ENCODE data around the gene GFRA1. TPM values are rescaled to one million over a fixed set of nuclear protein-coding genes. Genes with fewer than 3 reads are reported as not detected.

Gene GFRA1
- total RNA-seq, 1 experiment from 2014 or later: 0.30 TPM

- DNase-seq (ENCODE audit: low read depth, low spot score) (no peak), ATAC-seq (no peak)
- H3K4me1 ChIP-seq (ENCODE audit: control insufficient read depth in 1 of 2, insufficient read depth in 2 of 2, low read length in 2 of 2): no peaks in the 10 kb centered on the region
- ChIA-PET CTCF (no interaction called here), POLR2A (no interaction called here), RAD21 (ENCODE audit: low non-redundant PET in 1 of 2, low total read pairs in 2 of 2, uncharacterized antibody in 2 of 2, unreplicated experiment in 2 of 2) (no interaction called here)
- TF ChIP-seq POLR2AphosphoS5 (IDR thresholded peaks at IDR 0.05; ENCODE audit: low read depth, low read length): no peak
- no peak for TF ChIP-seq FOSL1 (IDR thresholded peaks at IDR 0.05; ENCODE audit: low read depth)
- TF ChIP-seq REST (IDR thresholded peaks at IDR 0.05; ENCODE audit: low read depth): no peak
- no peak for TF ChIP-seq YY1 (IDR thresholded peaks at IDR 0.05; ENCODE audit: extremely low read depth, insufficient replicate concordance, low read depth, low read length)
- TF ChIP-seq ATF3 (IDR thresholded peaks at IDR 0.05): no peak
- TF ChIP-seq ZFX (IDR thresholded peaks at IDR 0.05): no peak
- TF ChIP-seq ZBTB33 (IDR thresholded peaks at IDR 0.05; ENCODE audit: extremely low read depth, insufficient replicate concordance, low read length): no peak
- TF ChIP-seq POLR2A (IDR thresholded peaks at IDR 0.05; ENCODE audit: borderline replicate concordance, extremely low read depth, insufficient read depth, insufficient read length): no peak
- no peak for TF ChIP-seq MAX (IDR thresholded peaks at IDR 0.05)
- TF ChIP-seq CBX3 (IDR thresholded peaks at IDR 0.05; ENCODE audit: low read depth): no peak
- no peak for TF ChIP-seq RAD21 (IDR thresholded peaks at IDR 0.05; ENCODE audit: low read depth)
- no peaks in the 10 kb centered on the region for H3K79me2 ChIP-seq (ENCODE audit: insufficient read depth, low read length)
- H3K4me2 ChIP-seq (ENCODE audit: low read length): no peak overlapping the region
- intact Hi-C loops (cut with micrococcal nuclease): no loop called here
- no peaks in the 10 kb centered on the region for H3K36me3 ChIP-seq (ENCODE audit: control insufficient read depth in 1 of 2, insufficient read depth in 2 of 2, low read length in 2 of 2)
- no peak overlapping the region for H3K9ac ChIP-seq (ENCODE audit: low read length)
- no peaks in the 10 kb centered on the region for H3K9me3 ChIP-seq (ENCODE audit: control insufficient read depth in 1 of 2, insufficient read depth in 1 of 2, low read depth in 1 of 2, low read length in 2 of 2)
- H4K20me1 ChIP-seq (ENCODE audit: insufficient read depth): no peaks in the 10 kb centered on the region
- H3K27me3 ChIP-seq (ENCODE audit: insufficient read depth, low read length): peaks cover 65% of the 10 kb centered on the region
- no peak overlapping the region for H3K27ac ChIP-seq (ENCODE audit: low read depth, low read length)
- no TSS peak for BruUV-seq (replicated peaks)
- H2AFZ ChIP-seq (ENCODE audit: low read depth, low read length, poor library complexity, severe bottlenecking): no peak overlapping the region
- H3K9me2 ChIP-seq (ENCODE audit: insufficient read depth): no peaks in the 10 kb centered on the region
- H3K4me3 ChIP-seq (replicated peaks in 1 of 2; ENCODE audit: low read depth in 1 of 2, low read length in 2 of 2): no peak overlapping the region
Measured at GRCh38 chr10:116073510-116073909, 199.5 kb downstream of the GFRA1 start.
